Cortex of kidney (tissue), 1 donor: Measurements from ENCODE around the gene TSFM.
"Not testable (repeated sequence)": the region's sequence is repeated elsewhere in the genome, so short reads cannot be mapped to it uniquely, and the experiment has no call there.

ENCODE experiments used
- DNase-seq: peaks from one replicate; lab custom pipeline; 2025; lab: John Stamatoyannopoulos, UW

The TSFM gene

DNA sequence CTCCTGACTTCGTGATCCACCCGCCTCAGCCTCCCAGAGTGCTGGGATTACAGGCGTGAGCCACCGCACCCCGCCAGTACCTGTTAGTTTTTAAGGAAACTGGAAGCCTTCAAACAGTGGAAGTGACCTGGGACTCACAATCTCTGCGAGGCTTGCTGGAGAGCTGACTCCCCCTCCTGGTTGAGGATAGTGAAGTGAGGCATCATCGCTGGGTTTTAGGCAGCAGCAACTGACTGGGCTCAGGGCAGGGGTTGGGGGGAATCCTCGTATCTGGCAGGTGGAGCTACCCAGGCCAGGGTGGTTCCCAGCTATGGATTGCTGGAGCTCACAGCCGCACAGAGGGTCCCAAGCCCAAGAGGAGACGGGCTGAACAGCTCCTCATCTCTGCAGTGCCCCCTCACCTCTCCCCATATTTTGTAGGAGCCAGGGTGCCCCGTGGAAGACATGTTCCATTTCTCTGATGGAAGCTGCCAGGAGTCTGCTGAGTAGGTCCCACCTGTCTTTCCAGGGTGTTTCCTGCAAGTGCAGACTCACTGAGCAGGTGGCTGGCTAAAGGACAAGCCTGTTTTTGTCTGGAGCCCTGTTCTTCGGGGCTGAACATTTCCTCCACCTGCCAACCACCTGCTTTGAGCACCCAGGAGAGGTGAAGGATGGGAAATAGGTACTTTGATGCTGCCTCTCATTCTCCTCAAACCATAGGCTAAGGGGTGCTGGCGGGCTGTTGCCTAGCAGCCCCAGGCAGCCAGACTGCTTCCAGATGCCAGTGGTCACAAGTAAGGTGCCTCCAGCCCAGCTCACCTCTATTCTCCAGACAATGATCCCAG, 32.8 kb downstream of the TSFM start:
- DNase-seq, result no peak

GRCh38 chr12:57816001-57816854, 33.6 kb downstream of the TSFM start:
- DNase-seq, result no peak

DNA sequence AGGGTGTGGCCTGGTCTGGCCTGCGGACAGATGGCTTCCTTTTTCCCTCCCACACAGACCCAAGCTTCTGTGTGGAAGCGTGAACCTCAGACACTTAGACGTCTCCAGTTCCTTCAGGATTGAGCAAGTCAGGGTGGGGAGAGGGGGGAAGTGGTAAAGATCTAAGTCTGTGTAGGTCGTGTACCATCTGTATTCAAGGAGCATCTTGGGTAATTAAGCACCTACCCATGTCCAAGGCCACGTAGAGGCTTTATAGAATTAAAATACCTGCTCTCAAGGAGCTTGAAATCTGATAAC, 34.2 kb downstream of the TSFM start:
- DNase-seq, result no peak

DNA sequence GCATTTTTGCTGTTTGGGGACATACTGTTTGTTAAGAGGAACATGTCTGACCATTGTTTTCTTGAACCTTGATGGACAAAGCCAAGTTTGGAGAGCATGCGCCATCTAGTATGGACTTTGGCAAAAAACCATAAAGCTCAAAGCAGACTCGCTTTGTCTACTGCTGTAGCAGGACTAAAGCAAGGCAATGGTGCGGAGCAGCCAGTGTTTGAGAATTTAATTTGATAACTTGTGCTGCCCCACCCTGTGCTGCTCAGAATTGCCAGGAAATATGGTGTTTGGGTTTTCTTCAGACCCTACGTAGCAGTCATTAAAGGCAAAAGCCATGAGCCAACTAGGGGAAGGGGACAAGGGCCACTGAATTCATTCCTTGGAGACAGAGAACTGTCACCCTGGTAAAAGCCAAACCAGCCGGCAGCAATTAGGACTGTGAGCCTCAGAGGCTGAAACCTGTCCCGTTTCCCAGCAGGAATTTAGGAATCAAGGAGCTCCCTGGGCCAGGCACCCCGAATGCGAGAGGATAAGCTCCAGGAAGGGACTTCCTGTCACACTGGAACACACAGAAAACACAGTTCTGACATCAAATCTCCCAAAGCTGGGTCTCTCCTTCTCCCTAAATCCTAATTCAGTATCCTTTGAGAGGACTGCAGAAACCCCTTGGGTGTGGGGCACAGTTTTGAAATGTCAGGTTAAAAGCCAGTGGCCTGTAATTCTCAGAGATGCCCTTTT, 34.8 kb downstream of the TSFM start:
- DNase-seq, result no peak

DNA sequence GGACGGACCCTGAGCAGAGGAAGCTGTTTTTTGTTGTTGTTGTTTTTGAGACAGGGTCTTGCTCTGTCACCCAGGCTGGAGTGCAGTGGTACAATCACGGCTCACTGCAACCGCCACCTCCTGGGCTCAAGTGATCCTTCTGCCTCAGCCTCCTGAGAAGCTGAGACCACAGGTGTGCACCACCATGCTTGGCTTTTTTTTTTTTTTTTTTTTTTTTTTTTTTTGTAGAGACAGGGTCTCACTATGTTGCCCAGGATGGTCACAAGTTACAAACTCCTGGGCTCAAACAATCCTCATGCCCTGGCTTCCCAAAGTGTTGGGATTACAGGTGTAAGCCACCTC, 35.4 kb downstream of the TSFM start:
- DNase-seq, result not testable (repeated sequence)

- not testable (repeated sequence) for DNase-seq
Measured at GRCh38 chr12:57820119-57820518, 37.5 kb downstream of the TSFM start.

GRCh38 chr12:57821015-57821414, 38.4 kb downstream of the TSFM start:
- not testable (repeated sequence) for DNase-seq

DNA sequence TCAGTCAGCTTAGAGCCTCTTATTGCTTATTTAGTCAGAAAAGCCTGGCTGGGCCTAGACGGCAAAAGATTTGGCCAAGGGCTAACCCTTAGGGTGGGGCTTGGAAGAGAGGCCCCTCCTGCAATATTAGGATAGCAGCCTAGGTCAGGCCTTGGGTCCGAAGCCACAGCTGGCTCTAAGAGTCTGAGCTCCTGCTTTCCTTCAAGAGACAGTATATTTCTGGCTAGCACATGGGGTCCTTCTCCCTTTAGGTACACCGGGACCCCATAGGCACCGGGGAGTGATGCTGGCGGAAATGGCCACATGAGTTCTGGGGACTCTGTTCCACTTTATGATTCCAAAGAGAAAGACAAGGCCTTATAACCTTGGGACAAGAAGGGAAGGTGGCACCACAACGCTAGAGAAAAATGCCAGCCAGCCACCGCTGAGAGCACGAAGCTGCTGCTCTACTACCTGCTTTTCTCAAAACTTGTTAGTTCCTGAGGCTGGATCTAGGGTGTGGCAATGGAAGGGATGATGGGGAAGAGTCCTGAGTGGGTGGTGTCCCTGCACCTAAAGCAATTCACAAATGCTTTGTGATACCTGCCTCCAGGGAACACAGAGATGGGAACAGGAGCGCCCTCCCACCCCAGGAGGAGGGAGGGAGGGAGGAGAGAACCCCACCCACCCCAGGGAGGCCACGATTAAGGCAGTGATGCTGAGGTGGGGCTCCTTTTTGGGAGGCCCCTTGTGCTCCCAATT, 39.1 kb downstream of the TSFM start:
- no peak for DNase-seq

DNA sequence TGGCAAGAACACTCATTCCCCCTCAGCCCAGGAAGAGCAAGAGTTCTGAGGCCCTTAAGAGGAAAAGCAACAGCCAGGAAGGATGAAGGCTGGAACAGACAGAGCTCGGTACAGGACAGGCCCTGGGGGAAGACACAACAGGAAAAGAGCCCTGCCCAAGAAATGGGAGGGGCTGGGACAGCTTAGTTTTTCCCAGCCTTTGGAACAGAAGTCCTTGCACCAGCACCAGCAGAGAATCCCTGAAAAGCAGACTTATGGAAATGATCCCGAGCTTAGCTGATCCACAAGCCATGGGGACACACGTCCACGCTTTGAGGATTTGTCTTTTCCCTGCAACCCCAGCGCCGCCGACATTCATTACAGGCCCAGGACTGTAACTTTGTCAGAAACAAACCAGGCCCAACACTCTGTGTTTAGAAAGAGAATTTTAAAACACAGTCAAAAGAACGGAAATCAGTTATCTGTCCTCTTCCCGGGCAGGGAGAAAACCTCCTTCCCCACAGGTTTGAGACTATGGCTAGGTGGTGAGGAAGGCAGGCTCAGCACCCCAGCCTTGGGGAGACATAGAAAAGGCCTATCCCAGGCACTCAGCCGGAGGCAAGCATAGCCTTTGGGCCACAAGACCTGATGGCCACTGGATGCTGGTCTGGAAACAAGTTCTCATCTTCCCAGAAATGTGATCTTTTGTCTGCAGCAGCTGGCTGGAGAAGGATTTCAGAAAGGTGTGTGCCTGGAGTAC, 40.0 kb downstream of the TSFM start:
- no peak for DNase-seq

DNA sequence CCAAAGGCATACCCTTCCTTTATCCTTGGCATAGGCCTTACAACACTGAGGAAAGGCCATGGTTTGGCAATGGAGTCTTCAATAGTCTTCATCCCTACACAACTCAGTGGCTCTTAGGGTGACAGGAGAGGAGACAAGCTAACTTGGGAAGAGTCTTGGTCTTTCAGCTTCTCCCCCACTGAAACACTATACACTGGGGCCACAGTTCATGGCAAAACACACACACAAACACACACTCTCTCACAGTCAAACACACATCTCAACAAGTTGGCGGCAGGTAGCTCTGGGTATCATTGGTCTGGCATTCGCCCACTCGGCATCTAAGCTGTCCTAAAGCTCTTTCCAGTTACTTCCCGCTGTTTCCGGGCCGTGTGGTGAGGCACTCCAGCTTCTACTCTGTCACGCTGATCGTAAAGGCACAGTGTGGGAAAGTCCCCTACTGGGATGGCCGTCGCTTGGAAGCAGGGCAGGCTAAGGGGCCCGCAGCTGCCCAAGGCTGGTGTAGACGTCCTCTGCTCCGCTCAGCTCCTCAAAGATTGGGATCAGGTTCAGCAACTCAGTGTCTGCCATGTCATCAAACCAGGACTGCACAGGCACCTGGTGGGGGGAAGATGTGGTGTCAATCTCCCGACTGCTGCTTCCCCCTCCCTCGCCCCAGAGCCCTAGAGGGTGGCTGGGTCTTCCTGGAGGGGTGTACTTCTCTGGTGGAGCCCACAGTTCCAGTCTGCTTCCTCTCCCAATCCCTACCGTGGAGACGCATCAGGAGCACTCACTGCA, 40.7 kb downstream of the TSFM start:
- no peak for DNase-seq

DNA sequence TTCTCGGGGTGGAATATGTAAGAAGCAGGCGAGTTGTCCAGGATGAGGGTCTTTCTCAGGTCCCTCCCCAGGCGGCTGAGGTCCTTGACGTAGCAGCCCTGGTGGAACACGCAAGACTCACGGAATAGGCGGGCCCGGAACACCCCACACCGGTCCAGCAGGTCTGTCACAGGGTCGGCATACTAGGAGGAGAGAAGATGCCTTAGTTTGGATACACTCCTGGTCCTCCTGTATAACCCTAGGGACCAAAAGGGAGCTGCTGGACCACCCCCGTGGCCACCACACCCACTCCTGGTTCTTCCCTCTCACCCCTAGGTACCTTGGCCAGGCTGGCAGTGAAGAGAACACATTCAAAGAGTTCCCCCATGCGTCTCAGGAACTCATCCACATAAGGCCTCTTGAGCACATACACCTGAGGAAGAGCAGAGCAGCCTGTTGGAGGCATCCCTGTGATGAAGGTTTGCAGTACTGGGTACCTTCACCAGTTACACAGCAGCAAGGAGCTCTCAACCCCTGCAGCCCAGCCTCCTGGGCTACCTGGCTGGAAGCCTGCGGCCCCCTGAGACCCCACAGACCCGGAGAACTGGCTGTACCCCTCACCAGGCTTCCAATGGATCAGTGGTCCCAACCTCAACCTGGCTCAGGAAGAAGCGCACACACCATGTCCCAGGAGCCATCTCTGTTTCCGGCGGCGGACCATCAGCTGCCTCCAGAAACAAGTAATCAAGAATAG, 41.5 kb downstream of the TSFM start:
- no peak for DNase-seq

GRCh38 chr12:57825451-57825850, 42.9 kb downstream of the TSFM start:
- no peak for DNase-seq

- DNase-seq, result no peak
Measured at GRCh38 chr12:57826400-57826799, 43.8 kb downstream of the TSFM start.

DNA sequence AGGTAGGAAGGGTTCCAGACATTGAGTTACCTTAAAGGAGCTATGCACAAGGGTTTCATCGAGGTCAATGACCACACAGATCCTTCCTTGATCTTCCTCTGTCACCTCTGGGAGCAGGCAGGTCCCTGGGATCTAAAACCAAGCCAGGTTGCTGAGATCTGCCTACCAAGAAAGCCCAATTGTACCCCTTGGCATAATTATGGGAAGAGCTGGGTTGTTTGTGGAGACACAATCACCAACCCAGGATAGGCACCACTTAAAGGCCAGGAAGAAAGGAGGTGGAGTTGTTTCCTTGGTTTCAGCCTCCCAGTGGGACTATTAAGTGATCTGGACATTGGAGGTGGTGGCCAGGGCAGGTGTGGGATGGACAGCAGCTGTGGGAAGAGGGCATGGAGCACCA, 44.4 kb downstream of the TSFM start:
- DNase-seq, result no peak

DNA sequence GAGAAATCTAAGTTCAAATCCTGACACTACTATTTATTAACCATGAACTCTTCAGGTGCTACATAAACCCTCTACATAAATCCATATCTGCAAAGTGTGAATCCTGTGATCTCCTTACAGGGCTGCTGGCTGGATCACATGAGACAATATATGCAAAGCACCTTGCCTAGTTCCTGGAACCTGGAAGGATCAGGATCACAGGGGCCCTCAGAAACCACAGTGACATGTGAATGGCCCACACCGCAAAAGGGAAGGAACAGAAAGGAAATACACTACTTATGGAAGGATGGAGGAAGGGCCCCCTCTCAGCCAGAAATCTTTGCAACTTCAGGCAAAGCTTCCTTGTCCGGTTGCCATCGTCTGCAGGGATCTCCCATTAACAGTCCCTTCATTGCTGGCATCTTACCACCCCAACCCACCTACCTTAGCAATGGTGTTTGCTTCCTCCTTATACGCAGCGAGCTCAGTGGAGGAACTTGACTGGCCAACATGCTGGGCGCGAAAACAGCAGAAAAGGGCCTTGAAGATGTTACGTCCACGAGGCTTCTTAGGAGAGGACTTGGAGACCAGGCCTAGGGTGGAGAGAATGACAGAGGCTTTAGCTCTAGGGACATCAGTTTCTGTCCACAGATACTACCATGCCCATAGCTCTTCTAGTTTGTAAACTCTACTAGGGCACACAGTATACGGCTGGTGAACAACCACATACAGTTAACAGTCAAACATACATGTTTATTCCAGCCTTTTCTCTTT, 46.6 kb downstream of the TSFM start:
- DNase-seq, result no peak

GRCh38 chr12:57830393-57830792, 47.8 kb downstream of the TSFM start:
- no peak for DNase-seq

DNA sequence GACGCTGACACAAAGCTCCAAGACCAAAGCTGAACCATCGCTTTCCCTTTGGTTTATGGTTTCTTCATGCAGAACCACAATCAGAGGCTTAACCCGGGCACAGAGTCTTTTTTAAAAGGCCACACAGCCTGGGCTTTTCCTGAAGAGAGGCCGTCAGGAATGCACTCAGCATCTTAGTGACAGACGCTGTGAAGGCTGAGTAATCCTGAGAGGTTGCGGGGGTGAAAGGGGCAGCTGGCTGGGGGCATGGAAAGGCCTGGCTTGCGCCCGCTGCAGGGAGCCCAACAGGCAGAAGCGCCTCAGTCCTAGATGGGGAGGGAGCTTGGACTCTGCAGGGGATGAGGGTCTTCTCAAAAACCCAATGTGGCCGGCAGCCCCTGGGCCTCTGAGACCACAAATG, 50.4 kb downstream of the TSFM start:
- no peak for DNase-seq

DNA sequence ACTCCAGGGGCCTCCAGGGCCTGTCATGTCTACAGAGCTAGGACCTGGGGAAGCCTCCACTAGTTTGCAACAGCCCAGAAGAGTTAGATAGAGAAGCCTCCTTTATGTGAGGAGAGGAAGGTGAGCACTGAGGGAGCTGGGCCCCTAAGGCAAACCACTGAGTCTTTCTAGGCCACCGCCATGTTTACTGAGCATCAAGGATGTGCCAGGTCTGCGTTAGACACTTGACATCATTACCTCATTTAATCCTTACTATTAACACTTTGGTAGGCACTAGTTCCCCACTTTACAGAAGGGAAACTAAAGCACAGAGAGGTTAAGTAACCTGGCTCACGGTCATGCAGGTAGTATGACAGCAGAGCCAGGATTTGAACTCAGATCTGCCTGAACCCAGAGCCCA, 51.1 kb downstream of the TSFM start:
- DNase-seq, result no peak
